Esophagus squamous epithelium (tissue), 5 donors: Measurements from ENCODE around the gene FASTKD1. TPM values are rescaled to one million over a fixed set of nuclear protein-coding genes. Genes with fewer than 3 reads are reported as not detected.
"Not testable (repeated sequence)": the region's sequence is repeated elsewhere in the genome, so short reads cannot be mapped to it uniquely, and the experiment has no call there.

Experiments
- DNase-seq: peaks from one replicate; lab custom pipeline; 2025; lab: John Stamatoyannopoulos, UW
- H3K27ac ChIP-seq, 4 donors: fragments of 200-600 bp; sonication (generic); one replicate each; pipeline ENCODE4 v1.5.1; 2016 to 2019; ENCODE audit warnings: mild to moderate bottlenecking in 1 of 4
- H3K27me3 ChIP-seq, 4 donors: fragments of 200-600 bp; sonication (generic); 1 replicate in 3 of 4; 2 replicates in 1 of 4; pipeline versions ENCODE4 v1.5.1 to v1.6.0; 2017 to 2021; ENCODE audit warnings: antibody characterized with exemption in 1 of 4
- H3K36me3 ChIP-seq, 3 donors: fragments of 200-600 bp; sonication (generic); one replicate each; pipeline ENCODE4 v1.5.1; 2016 to 2019
- H3K4me1 ChIP-seq, 3 donors: fragments of 200-600 bp; sonication (generic); one replicate each; pipeline ENCODE4 v1.5.1; 2017 to 2019
- H3K4me3 ChIP-seq, 4 donors: fragments of 200-600 bp; sonication (generic); 1 replicate in 3 of 4; 2 replicates in 1 of 4; pipeline ENCODE4 v1.5.1; 2016 to 2019; ENCODE audit warnings: mild to moderate bottlenecking in 2 of 4, moderate library complexity in 1 of 4
- H3K9me3 ChIP-seq, 3 donors: fragments of 200-600 bp; sonication (generic); one replicate each; pipeline ENCODE4 v1.5.1; 2016 to 2019
- POLR2A ChIP-seq, 4 donors: fragments of 450-650 bp; IDR thresholded peaks; one replicate each; pipeline ENCODE4 v1.6.1; 2017; ENCODE audit warnings: antibody characterized with exemption in 4 of 4, mild to moderate bottlenecking in 4 of 4, moderate library complexity in 3 of 4
- WGBS, 2 donors: methylation state at CpG; one replicate each; pipeline ENCODE4 v1.1.5; 2018; 5-methylcytosine and 5-hydroxymethylcytosine counted together
- intact Hi-C: fragments of 100-400 bp; cut with DNase I; formaldehyde crosslinking; loops from one replicate; pipeline ENCODE4 v1.15.0; 2022
- total RNA-seq, 4 donors: library from RNA; depleted of rRNA; stranded (reverse); fragments of >200 nt; gene quantifications; one replicate each; pipeline ENCODE4 v1.1.0, GENCODE V29; 2016
- TF ChIP-seq, protein P1 (sequence below), 6 experiments: fragments of 450-650 bp in 4 of 6; fragments of 200-600 bp in 2 of 6; sonication (generic) in 2 of 6; IDR thresholded peaks; one replicate each; pipeline ENCODE4 v1.5.1; 2016 to 2019; ENCODE audit warnings: antibody characterized with exemption in 6 of 6, mild to moderate bottlenecking in 4 of 6, moderate library complexity in 4 of 6
- donor health status: DM: yes; HTN: yes; CAD: no.

The FASTKD1 gene
- total RNA-seq, 4 donors from 2014 or later, result 15.8 to 36.7 (median 25.9) TPM

DNA sequence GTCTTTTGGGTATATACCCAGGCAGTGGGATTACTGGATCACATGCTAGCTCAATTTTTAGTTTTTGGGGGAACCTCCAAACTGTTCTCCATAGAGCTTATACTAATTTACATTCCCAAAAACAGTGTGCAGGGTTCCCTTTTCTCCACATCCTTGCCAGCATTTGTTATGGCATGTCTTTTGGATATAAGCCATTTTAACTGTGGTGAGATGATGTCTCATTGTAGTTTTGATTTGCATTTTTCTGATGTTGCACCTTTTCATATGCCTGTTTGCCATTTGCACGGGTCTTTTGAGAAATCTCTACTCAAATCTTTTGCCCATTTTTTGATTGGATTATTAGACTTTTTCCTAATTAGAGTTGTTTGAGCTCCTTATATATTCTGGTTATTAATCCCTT is 8.0 kb downstream of the FASTKD1 start:
- H3K9me3 ChIP-seq, result no peaks in the 10 kb centered on the region
- DNase-seq, result no peak
- H3K27me3 ChIP-seq, result no peaks in the 10 kb centered on the region
- TF ChIP-seq, protein P1, sequence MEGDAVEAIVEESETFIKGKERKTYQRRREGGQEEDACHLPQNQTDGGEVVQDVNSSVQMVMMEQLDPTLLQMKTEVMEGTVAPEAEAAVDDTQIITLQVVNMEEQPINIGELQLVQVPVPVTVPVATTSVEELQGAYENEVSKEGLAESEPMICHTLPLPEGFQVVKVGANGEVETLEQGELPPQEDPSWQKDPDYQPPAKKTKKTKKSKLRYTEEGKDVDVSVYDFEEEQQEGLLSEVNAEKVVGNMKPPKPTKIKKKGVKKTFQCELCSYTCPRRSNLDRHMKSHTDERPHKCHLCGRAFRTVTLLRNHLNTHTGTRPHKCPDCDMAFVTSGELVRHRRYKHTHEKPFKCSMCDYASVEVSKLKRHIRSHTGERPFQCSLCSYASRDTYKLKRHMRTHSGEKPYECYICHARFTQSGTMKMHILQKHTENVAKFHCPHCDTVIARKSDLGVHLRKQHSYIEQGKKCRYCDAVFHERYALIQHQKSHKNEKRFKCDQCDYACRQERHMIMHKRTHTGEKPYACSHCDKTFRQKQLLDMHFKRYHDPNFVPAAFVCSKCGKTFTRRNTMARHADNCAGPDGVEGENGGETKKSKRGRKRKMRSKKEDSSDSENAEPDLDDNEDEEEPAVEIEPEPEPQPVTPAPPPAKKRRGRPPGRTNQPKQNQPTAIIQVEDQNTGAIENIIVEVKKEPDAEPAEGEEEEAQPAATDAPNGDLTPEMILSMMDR (IDR thresholded peaks at IDR 0.05), result no peak
- no peak for TF ChIP-seq POLR2A (IDR thresholded peaks at IDR 0.05)
- 50 to 63% methylated on average over 1 of the region's 1 CpG for WGBS, 2 donors
- peaks cover 0 to 13% (median 0%) of the 10 kb centered on the region in 3 donors for H3K4me1 ChIP-seq
- H3K36me3 ChIP-seq, result peaks cover 0 to 31% (median 0%) of the 10 kb centered on the region in 3 donors
- intact Hi-C loops, result no loop called here
- H3K27ac ChIP-seq, result no peak overlapping the region
- no peak overlapping the region for H3K4me3 ChIP-seq

GRCh38 chr2:169562519-169562918 is 11.1 kb downstream of the FASTKD1 start:
- TF ChIP-seq POLR2A (IDR thresholded peaks at IDR 0.05), result no peak
- TF ChIP-seq, protein P1 (IDR thresholded peaks at IDR 0.05), result no peak

DNA sequence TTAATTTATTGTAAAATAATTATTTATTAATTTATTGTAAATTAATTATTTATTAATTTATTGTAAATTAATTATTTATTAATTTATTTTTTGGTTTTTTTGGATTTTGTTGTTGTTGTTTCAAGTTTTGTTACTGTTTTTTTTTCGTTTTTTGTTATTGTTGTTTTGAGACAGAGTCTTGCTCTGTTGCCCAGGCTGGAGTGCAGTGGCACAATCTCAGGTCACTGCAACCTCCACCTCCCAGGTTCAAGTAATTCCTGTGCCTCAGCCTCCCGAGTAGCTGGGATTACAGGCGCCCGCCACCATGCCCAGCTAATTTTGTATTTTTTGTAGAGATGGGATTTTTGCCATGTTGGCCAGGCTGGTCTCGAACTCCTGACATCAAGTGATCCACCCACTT is 11.6 kb downstream of the FASTKD1 start:
- H3K4me1 ChIP-seq, H3K4me3 ChIP-seq, H3K27me3 ChIP-seq, H3K9me3 ChIP-seq, intact Hi-C loops, H3K27ac ChIP-seq, DNase-seq: not testable (repeated sequence)
- 94 to 96% methylated on average over 5 of the region's 5 CpGs for WGBS, 2 donors
- H3K36me3 ChIP-seq, result peaks cover 0 to 45% (median 0%) of the 10 kb centered on the region in 3 donors

More at GRCh38 chr2:169562519-169562918, 11.1 kb downstream of the FASTKD1 start:
- Histone ChIP-seq H3K4me1 (no peaks in the 10 kb centered on the region), H3K27ac (no peak overlapping the region), H3K4me3 (no peak overlapping the region), H3K27me3 (no peaks in the 10 kb centered on the region), H3K36me3 (peaks cover 0 to 48% (median 0%) of the 10 kb centered on the region in 3 donors), H3K9me3 (no peaks in the 10 kb centered on the region)
- 89 to 91% methylated on average over 2 of the region's 2 CpGs for WGBS, 2 donors
- intact Hi-C loops, result no loop called here
- no peak for DNase-seq

DNA sequence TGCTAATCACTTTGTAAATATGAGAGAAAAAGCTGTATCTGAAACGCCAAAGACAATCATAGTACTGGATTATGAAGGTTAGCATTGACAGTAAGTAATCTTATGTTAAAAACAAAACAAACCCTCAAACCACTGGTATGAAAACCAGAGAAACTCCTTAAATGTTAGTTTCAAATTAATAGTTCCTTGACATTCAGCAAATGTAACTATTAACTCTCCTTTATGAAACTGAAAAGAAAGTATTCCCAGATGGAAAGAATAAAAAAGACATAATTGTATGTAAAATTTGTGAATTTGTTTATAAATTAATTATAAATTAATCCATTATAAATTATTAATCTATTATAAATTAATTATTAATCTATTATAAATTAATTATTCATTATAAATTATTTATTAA is 12.3 kb downstream of the FASTKD1 start:
- no peak for DNase-seq
- TF ChIP-seq POLR2A (IDR thresholded peaks at IDR 0.05), result no peak
- TF ChIP-seq, protein P1 (IDR thresholded peaks at IDR 0.05), result no peak
- 85 to 93% methylated on average over 1 of the region's 1 CpG for WGBS, 2 donors
- H3K4me3 ChIP-seq, result no peak overlapping the region
- no peaks in the 10 kb centered on the region for H3K27me3 ChIP-seq
- H3K4me1 ChIP-seq, result no peaks in the 10 kb centered on the region
- no peak overlapping the region for H3K27ac ChIP-seq
- peaks cover 0 to 51% (median 0%) of the 10 kb centered on the region in 3 donors for H3K36me3 ChIP-seq
- no peaks in the 10 kb centered on the region for H3K9me3 ChIP-seq
- intact Hi-C loops, result no loop called here

- DNase-seq, result no peak
- Histone ChIP-seq H3K27ac (no peak overlapping the region), H3K36me3 (peaks cover 0 to 80% (median 0%) of the 10 kb centered on the region in 3 donors), H3K27me3 (no peaks in the 10 kb centered on the region), H3K4me1 (no peaks in the 10 kb centered on the region), H3K9me3 (no peaks in the 10 kb centered on the region), H3K4me3 (no peak overlapping the region)
- intact Hi-C loops, result no loop called here
- 75 to 80% methylated on average over 1 to 2 of the region's 2 CpGs for WGBS, 2 donors
- TF ChIP-seq, protein P1 (IDR thresholded peaks at IDR 0.05), result no peak
- TF ChIP-seq POLR2A (IDR thresholded peaks at IDR 0.05), result no peak
These were observed 26.9 kb downstream of the FASTKD1 start for GRCh38 chr2:169546756-169547155.

DNA sequence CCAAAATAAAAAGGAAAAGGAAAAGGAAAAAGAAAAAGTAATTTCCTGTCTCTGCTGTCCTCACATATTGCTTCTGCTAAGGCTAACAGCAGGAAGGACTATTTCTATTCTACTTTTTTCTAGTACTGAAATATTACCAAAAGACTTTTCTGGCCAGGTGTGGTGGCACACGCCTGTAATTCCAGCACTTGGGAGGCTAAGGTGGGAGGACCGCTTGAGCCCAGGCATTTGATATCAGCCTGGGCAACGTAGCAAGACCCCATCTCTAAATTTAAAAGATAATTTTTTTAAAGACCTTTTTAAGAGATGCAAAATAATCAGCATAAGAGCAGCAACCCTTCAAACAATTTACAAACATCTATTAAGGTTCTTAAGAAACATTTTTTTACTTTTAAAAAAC is 31.2 kb downstream of the FASTKD1 start:
- 77 to 92% methylated on average over 3 of the region's 3 CpGs for WGBS, 2 donors
- no peak for DNase-seq
- H3K27ac ChIP-seq, result no peak overlapping the region
- no peak for TF ChIP-seq POLR2A (IDR thresholded peaks at IDR 0.05)
- TF ChIP-seq, protein P1 (IDR thresholded peaks at IDR 0.05), result no peak
- intact Hi-C loops, result no loop called here
- H3K9me3 ChIP-seq, result no peaks in the 10 kb centered on the region
- H3K27me3 ChIP-seq, result no peaks in the 10 kb centered on the region
- H3K36me3 ChIP-seq, result peaks cover 0 to 91% (median 0%) of the 10 kb centered on the region in 3 donors
- no peaks in the 10 kb centered on the region for H3K4me1 ChIP-seq
- H3K4me3 ChIP-seq, result no peak overlapping the region
